ENCODE data around the gene BMF. TPM values are rescaled to one million over a fixed set of nuclear protein-coding genes. Genes with fewer than 3 reads are reported as not detected.

Gene BMF
- total RNA-seq, 1 donor from 2014 or later = 4.1 TPM

- DNase-seq (ENCODE audit: low read depth in 2 of 2) = no peak
These were observed 40.6 kb downstream of the BMF start for GRCh38 chr15:40067921-40068624.

DNA sequence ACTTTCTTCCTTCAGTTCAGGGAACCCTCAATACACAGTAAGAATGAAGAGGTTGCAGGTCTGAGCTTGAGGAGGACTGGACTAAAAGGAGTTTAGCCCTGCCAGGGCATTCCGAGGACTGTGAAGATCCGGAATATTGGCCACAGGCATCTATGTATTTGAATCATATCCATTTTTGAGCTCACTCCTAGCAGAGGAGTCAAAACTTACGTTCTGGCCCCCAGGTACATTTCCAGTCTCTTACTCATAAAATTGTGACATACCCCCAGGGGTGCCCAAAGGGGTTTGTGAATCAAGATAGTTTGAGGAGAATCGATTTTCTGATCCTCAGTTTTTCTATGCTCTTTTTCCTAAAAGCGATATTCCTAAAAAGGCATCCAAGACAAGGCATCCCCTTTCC is 42.1 kb downstream of the BMF start:
- no peak for DNase-seq (ENCODE audit: low read depth in 2 of 2)

GRCh38 chr15:40065166-40065565 is 43.5 kb downstream of the BMF start:
- DNase-seq (ENCODE audit: low read depth in 2 of 2) = no peak

- peak in 1 of 2 donors; percentile 95 for DNase-seq (ENCODE audit: low read depth in 2 of 2)
These were observed 44.3 kb downstream of the BMF start for GRCh38 chr15:40064231-40064894.

GRCh38 chr15:40063563-40064011 is 45.1 kb downstream of the BMF start:
- peak in 1 of 2 donors; percentile 50 for DNase-seq (ENCODE audit: low read depth in 2 of 2)

DNA sequence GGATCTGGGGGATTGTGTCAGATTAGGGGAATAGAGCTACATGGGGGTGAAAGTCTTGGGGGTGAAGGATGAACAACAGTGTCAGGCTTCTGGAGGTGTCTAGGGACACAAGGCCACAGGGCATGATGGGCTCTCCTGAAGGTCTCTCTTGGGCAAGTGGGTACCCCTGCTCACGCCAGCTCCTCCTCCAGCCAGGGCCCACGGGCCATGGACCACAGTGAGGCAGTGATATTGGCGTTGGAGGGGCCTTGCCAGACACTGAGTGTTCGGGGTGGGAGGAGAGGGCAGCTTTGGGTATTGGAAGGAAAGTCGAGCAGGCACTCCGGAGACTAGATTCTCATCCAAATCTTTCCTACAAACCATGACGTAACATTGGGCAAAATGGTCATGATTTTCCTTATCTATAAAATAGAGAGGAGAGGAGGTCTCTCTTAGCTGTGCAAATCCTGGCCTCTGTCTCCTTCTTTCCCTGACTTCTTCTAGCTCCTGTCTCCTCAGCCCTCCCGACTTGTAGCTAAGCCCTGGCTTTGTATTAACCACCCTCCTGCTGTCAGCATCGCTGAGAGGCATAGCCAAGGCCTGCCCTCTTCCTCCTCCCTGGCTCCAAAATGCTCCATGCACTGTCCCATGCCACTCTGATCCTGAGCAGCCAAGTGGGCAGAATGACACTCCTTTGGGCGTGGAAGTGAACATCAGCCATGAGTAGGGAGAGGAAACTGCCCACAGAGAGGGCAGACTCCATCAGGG is 45.7 kb downstream of the BMF start:
- no peak for DNase-seq (ENCODE audit: low read depth in 2 of 2)

GRCh38 chr15:40061212-40061901 is 47.3 kb downstream of the BMF start:
- DNase-seq (ENCODE audit: low read depth in 2 of 2) = no peak

GRCh38 chr15:40060236-40060961 is 48.3 kb downstream of the BMF start:
- DNase-seq (ENCODE audit: low read depth in 2 of 2) = no peak

DNA sequence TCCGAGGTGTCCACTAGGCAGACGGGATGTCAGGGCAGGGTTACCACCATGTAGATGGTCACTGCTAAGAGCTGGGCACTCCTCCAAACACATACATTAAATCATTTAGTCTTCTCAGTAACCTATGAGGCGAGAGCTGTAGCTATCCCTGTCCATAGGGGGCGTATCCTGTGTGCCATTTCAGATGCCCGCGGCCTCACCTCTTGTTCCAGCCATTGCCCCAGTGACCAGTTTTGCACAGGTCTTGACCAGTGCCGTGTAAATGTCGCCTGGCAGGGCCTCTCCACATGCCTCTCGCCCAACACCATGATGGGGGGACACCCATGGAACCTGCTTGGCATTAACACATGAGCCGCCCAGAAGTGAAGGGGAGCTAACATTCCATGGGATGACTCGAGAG is 48.9 kb downstream of the BMF start:
- no peak for DNase-seq (ENCODE audit: low read depth in 2 of 2)

GRCh38 chr15:40058476-40059140 is 50.1 kb downstream of the BMF start:
- no peak for DNase-seq (ENCODE audit: low read depth in 2 of 2)

DNA sequence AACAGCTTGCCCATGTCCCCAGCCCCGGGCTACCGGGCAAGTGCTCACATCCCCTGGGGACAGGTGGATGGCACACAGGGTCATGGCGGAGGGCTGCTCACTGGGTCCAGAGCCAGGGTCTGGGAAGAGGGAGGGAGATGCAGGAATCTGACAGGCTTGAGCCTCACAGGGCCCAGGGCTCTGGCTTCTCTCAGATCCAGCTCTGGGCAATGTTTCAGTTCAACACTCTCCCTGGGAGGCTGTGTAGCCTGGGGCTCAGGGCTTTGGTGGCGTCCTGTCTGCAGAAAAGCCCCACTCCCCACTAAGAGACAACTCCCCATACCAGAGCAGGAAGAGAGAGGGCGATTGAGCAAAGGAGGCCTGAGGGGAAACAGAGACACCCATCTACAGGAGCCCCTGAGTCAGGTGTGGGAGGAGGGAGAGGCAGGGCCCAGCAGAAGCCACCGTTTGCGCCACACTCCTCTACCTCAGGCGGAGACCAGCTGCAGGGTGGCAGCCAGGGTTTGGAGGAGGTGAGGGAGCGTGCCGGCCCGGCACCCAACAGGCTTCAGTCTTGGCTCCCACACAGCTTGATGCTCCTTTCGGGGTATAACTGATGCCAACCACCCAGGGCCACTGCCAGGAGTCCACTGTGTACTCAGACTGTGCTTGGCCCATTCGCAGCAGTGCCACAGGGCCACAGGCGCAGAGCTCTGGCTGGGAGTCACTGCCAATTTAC is 52.9 kb downstream of the BMF start:
- no peak for DNase-seq (ENCODE audit: low read depth in 2 of 2)

GRCh38 chr15:40054855-40055575 is 53.7 kb downstream of the BMF start:
- DNase-seq (ENCODE audit: low read depth in 2 of 2) = no peak

DNA sequence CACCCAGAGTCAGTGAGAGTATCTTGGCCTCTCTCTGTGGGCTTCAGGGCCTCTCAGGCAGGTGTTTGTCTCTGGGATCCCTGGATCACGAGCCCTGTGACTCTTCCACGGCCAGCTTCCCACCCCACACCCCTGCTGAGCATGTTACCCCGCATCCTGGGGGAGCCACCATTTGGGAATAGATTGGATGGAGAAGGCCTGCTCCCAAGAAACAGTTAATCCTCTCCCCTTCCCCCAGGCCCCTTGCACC is 54.1 kb downstream of the BMF start:
- no peak for DNase-seq (ENCODE audit: low read depth in 2 of 2)

DNA sequence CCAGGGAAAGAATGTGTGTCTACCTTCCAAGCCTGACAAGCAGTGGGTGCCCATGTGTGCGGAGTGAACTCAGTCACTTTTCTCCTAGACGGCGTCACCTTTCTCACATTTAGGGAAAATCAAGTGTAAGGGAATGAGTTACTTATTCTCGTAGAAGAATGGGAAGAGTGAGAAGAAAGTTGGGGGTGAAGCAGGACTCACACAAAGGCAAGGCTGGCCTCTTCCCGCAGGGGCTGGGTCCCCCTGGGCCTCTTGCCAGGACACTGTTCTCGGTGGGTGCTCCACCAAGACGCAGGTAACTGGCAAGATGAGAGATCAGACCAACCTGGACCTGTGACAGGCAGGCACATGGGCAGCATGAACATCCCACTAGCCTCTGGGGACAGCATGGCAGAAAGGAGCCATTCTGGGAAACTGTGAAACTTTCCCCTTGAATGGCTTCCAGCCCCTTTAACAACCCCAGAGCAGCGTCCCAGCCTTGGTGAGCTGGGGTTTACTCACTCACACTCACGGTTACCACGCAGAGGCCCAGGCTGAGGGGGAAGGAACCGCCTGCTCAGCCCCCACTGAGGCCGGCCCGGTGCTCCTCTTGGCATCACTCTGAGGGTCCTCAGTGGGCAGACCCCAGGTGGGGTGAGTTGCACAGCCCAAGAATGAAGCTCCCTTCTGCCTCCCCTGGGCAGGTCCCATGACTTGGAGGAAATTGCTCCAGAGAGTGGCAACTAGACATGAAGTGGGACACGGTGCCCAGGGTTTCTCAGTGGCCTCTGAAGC is 54.7 kb downstream of the BMF start:
- no peak for DNase-seq (ENCODE audit: low read depth in 2 of 2)

- no peak for DNase-seq (ENCODE audit: low read depth in 2 of 2)
These were observed 55.4 kb downstream of the BMF start for GRCh38 chr15:40053079-40053830.

DNA sequence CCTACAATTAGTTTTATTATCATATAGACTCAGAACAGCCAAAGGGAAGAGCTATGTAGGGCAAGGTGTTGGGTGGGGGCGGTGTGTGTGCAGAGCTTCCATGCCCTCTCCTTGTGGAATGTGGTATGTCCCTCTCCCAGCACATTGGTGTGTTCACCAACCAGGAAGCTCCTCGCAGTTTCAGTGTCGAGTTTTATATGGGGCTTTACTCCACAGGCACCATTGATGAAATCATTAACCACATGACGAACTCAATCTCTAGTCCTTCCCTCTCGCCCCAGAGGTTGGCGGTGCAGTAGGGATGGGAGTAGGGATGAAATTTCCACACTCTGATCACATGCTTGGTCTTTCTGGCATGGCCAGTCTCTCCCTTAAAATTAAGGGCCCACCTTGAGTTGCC is 56.1 kb downstream of the BMF start:
- no peak for DNase-seq (ENCODE audit: low read depth in 2 of 2)

DNA sequence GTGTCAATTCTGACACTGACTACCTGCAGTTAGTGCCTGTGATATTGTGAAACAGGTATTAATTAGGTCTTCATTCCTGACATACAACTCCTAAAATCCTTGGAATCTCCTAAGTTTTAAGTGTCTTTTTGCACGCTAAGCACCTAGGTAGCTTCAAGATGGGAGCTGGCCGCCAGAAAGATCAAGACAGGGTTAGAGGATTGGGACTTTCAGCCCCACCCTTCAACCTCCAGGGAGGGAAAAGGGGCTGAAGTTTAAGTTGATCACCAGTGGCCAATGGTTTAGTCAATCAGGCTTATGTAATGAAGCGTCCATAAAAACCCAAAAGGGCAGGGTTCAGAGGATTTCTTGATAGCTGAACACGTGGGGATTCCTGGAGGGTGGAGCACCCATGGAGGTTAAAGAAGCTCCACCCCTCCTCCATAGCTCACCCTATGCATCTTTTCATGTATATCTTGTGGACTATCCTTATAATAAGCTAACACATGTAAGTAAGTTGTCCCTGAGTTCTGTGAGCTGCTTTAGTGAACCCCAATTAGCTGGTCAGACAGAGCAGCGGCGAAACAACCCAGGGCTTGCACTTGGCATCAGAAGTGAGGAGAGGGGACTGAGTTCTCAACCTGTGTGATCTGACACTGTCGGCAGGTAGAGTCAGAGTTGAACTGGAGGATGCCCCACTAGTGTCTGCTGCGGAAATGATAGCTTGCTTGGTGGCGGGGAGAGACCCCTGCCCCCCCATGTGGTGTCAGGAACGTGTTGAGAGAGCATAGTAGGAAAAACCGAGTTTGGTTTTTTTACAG is 56.9 kb downstream of the BMF start:
- DNase-seq (ENCODE audit: low read depth in 2 of 2) = no peak

Data from dermis microvascular lymphatic vessel endothelial cell (primary cell).